ENCODE data around the gene ATP9A. TPM values are rescaled to one million over a fixed set of nuclear protein-coding genes. Genes with fewer than 3 reads are reported as not detected.

Gene ATP9A
- polyA plus RNA-seq, 1 donor from 2014 or later, result 56.1 TPM

GRCh38 chr20:51715163-51715855 lies 52.9 kb downstream of the ATP9A start:
- Histone ChIP-seq H3K9ac (ENCODE audit: low read length) (no peak overlapping the region), H3K4me2 (ENCODE audit: low read length) (no peak overlapping the region), H2AFZ (ENCODE audit: low read depth, low read length) (no peak overlapping the region), H4K20me1 (ENCODE audit: insufficient read depth) (no peaks in the 10 kb centered on the region), H3K9me2 (ENCODE audit: insufficient read depth, low read length) (no peaks in the 10 kb centered on the region), H3K4me3 (ENCODE audit: low read length) (no peak overlapping the region), H3K79me2 (replicated peaks; ENCODE audit: insufficient read depth, low read length) (peaks cover 3% of the 10 kb centered on the region), H3K27ac (ENCODE audit: low read length) (no peak overlapping the region), H3K9me3 (ENCODE audit: low read length) (no peaks in the 10 kb centered on the region), H3K27me3 (ENCODE audit: insufficient read depth, low read depth, low read length) (no peaks in the 10 kb centered on the region), H3F3A (ENCODE audit: insufficient read depth, low read length, poor library complexity, severe bottlenecking) (no peaks in the 10 kb centered on the region), H3K36me3 (ENCODE audit: insufficient read depth, low read length) (no peaks in the 10 kb centered on the region)
- no peak for TF ChIP-seq MXI1 (conservative IDR thresholded peaks at IDR 0.05; ENCODE audit: poor library complexity, severe bottlenecking)
- no peak for TF ChIP-seq RAD21 (conservative IDR thresholded peaks at IDR 0.05)
- TF ChIP-seq EZH2 (IDR thresholded peaks at IDR 0.05; ENCODE audit: borderline replicate concordance, insufficient read depth, low read length, poor library complexity, severe bottlenecking), result no peak
- no peak for TF ChIP-seq TAF1 (IDR thresholded peaks at IDR 0.05; ENCODE audit: low read depth)
- TF ChIP-seq, protein P1, sequence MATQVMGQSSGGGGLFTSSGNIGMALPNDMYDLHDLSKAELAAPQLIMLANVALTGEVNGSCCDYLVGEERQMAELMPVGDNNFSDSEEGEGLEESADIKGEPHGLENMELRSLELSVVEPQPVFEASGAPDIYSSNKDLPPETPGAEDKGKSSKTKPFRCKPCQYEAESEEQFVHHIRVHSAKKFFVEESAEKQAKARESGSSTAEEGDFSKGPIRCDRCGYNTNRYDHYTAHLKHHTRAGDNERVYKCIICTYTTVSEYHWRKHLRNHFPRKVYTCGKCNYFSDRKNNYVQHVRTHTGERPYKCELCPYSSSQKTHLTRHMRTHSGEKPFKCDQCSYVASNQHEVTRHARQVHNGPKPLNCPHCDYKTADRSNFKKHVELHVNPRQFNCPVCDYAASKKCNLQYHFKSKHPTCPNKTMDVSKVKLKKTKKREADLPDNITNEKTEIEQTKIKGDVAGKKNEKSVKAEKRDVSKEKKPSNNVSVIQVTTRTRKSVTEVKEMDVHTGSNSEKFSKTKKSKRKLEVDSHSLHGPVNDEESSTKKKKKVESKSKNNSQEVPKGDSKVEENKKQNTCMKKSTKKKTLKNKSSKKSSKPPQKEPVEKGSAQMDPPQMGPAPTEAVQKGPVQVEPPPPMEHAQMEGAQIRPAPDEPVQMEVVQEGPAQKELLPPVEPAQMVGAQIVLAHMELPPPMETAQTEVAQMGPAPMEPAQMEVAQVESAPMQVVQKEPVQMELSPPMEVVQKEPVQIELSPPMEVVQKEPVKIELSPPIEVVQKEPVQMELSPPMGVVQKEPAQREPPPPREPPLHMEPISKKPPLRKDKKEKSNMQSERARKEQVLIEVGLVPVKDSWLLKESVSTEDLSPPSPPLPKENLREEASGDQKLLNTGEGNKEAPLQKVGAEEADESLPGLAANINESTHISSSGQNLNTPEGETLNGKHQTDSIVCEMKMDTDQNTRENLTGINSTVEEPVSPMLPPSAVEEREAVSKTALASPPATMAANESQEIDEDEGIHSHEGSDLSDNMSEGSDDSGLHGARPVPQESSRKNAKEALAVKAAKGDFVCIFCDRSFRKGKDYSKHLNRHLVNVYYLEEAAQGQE (IDR thresholded peaks at IDR 0.05; ENCODE audit: borderline replicate concordance), result no peak
- TF ChIP-seq EP300 (conservative IDR thresholded peaks at IDR 0.05; ENCODE audit: poor library complexity, severe bottlenecking), result no peak
- no peak for TF ChIP-seq SMC3 (conservative IDR thresholded peaks at IDR 0.05; ENCODE audit: poor library complexity)

DNA sequence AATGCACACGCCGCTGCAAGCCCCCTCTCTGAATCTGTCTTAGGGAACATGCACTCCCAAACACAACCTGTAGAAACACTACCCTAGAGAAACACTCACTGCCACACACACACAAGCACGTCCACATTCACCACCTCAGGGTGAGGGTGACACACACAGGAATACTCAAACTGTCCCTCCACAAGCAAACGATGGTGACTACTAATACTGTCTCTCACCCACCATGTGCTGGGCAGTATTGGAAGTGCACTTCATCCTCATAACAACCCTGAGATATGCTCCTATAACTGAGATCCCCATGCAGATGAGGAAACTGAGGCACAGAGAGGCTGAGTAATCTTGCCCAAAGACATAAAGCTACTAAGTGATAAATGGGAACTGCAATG lies 55.0 kb downstream of the ATP9A start:
- Histone ChIP-seq H3K9ac (ENCODE audit: low read length) (no peak overlapping the region), H3K79me2 (replicated peaks; ENCODE audit: insufficient read depth, low read length) (peaks cover 3% of the 10 kb centered on the region)

More for the DNA sequence above, 55.0 kb downstream of the ATP9A start:
- Histone ChIP-seq H3K4me3 (ENCODE audit: low read length) (no peak overlapping the region), H3K9me3 (ENCODE audit: low read length) (no peaks in the 10 kb centered on the region), H3F3A (ENCODE audit: insufficient read depth, low read length, poor library complexity, severe bottlenecking) (no peaks in the 10 kb centered on the region), H3K9me2 (ENCODE audit: insufficient read depth, low read length) (no peaks in the 10 kb centered on the region), H4K20me1 (ENCODE audit: insufficient read depth) (no peaks in the 10 kb centered on the region), H3K4me2 (ENCODE audit: low read length) (no peak overlapping the region), H3K36me3 (ENCODE audit: insufficient read depth, low read length) (no peaks in the 10 kb centered on the region), H3K27me3 (ENCODE audit: insufficient read depth, low read depth, low read length) (no peaks in the 10 kb centered on the region), H3K27ac (ENCODE audit: low read length) (no peak overlapping the region), H2AFZ (ENCODE audit: low read depth, low read length) (no peak overlapping the region)
- TF ChIP-seq, protein P1 (IDR thresholded peaks at IDR 0.05; ENCODE audit: borderline replicate concordance), result no peak
- TF ChIP-seq SMC3 (conservative IDR thresholded peaks at IDR 0.05; ENCODE audit: poor library complexity) (no peak), MXI1 (conservative IDR thresholded peaks at IDR 0.05; ENCODE audit: poor library complexity, severe bottlenecking) (no peak), POLR2AphosphoS5 (IDR thresholded peaks at IDR 0.05) (no peak), RAD21 (conservative IDR thresholded peaks at IDR 0.05) (no peak), EP300 (conservative IDR thresholded peaks at IDR 0.05; ENCODE audit: poor library complexity, severe bottlenecking) (no peak), EZH2 (IDR thresholded peaks at IDR 0.05; ENCODE audit: borderline replicate concordance, insufficient read depth, low read length, poor library complexity, severe bottlenecking) (no peak), TAF1 (IDR thresholded peaks at IDR 0.05; ENCODE audit: low read depth) (no peak)
- TF ChIP-seq, protein P2, sequence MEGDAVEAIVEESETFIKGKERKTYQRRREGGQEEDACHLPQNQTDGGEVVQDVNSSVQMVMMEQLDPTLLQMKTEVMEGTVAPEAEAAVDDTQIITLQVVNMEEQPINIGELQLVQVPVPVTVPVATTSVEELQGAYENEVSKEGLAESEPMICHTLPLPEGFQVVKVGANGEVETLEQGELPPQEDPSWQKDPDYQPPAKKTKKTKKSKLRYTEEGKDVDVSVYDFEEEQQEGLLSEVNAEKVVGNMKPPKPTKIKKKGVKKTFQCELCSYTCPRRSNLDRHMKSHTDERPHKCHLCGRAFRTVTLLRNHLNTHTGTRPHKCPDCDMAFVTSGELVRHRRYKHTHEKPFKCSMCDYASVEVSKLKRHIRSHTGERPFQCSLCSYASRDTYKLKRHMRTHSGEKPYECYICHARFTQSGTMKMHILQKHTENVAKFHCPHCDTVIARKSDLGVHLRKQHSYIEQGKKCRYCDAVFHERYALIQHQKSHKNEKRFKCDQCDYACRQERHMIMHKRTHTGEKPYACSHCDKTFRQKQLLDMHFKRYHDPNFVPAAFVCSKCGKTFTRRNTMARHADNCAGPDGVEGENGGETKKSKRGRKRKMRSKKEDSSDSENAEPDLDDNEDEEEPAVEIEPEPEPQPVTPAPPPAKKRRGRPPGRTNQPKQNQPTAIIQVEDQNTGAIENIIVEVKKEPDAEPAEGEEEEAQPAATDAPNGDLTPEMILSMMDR (IDR thresholded peaks at IDR 0.05; ENCODE audit: poor library complexity, severe bottlenecking), result no peak

Data from neural cell (in vitro differentiated cells).